ENCODE measurements around the gene ABCC1.

ABCC1 gene

DNA sequence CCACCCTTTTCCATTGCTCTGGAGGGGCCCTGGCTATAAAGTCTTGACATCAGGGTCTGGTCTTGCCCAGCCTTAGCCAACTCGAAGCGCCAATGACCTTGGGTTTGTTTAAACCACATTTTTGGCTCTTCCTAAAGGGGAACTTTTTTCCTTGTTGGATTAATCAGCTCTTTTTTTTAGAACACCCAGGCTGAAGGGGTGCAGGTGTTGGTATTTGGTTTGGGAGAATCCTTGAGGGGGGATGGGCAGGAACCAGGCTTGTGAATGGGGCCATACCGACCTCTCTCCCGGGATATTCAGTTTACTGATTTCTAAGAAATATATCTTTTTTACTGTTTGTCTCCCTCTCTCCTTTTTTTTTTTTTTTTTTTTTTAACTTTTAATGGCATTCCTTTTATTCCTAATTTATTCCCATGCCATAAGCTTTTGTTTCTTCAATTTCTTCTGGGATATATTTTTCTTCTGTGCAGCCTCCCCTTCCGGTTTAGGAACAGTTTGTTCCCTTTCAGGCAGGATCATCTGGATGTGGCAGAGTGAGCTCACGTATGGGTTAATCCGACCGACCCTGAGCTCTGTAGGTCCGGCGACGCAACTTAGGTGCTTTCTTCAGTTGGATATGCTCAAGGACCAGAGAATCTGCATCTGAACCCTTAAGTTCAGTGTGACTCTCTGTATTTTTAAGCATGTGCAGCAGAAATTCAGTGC lies 144.4 kb downstream of the ABCC1 start:
- H3K4me3 ChIP-seq (ENCODE audit: low read depth, low read length) = no peak overlapping the region
- TF ChIP-seq, protein P1, sequence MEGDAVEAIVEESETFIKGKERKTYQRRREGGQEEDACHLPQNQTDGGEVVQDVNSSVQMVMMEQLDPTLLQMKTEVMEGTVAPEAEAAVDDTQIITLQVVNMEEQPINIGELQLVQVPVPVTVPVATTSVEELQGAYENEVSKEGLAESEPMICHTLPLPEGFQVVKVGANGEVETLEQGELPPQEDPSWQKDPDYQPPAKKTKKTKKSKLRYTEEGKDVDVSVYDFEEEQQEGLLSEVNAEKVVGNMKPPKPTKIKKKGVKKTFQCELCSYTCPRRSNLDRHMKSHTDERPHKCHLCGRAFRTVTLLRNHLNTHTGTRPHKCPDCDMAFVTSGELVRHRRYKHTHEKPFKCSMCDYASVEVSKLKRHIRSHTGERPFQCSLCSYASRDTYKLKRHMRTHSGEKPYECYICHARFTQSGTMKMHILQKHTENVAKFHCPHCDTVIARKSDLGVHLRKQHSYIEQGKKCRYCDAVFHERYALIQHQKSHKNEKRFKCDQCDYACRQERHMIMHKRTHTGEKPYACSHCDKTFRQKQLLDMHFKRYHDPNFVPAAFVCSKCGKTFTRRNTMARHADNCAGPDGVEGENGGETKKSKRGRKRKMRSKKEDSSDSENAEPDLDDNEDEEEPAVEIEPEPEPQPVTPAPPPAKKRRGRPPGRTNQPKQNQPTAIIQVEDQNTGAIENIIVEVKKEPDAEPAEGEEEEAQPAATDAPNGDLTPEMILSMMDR (IDR thresholded peaks at IDR 0.05; ENCODE audit: insufficient read depth, low read depth, low read length, missing control alignments) = no peak
- no peak for DNase-seq (ENCODE audit: low read depth)

DNA sequence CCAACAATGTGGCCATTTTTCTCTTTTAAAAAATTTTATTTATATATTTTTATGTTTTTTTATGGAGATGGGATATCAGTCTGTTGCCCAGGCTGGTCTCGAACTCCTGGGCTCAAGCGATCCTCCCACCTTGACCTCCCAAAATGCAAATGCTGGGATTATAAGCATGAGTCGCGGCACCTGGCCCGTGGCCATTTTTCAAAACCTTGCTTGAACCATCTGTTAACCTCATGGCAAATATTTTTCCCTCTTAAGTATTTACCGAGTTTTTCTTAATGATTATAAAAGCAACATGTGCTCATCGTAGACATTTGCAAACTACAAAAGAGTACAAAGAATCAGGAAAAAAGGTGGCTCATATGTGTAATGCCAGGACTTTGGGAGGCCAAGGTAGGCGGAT lies 146.2 kb downstream of the ABCC1 start:
- no peak overlapping the region for H3K4me3 ChIP-seq (ENCODE audit: low read depth, low read length)
- no peak for DNase-seq (ENCODE audit: low read depth)
- TF ChIP-seq, protein P1 (IDR thresholded peaks at IDR 0.05; ENCODE audit: insufficient read depth, low read depth, low read length, missing control alignments) = no peak

DNA sequence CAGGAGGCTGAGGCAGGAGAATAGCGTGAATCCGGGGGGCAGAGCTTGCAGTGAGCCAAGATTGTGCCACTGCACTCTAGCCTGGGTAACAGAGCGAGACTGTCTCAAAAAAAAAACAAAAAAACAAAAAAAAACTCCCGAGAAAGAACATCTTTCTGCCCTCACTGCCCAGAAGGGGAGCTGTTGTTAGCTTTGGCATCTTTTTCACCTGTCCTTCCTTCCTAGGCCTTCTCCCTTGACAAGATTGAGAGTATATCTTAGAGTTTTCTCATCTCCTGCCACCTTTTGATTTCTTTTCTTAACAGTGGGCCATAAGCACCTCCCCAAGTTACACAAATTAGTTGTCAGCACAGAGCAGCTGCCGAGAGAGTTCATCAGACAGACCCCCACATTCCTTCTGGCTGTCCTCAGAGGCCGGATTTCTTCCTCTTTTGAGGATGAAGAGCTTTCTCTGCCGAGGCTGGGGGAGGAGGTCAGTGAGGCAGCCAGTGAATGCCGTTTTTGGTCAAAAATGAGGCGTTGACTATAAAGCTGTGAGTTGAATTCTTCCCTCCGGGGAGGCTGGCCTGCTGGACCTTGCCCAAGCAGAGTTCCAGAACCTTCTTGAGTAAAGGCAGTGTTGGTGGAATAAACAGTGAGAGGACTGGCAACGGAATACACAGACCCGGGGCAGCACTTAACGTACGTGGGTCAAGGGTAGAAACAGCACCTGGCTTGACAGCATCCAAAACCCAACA lies 146.9 kb downstream of the ABCC1 start:
- no peak for DNase-seq (ENCODE audit: low read depth)
- H3K4me3 ChIP-seq (ENCODE audit: low read depth, low read length) = no peak overlapping the region
- TF ChIP-seq, protein P1 (IDR thresholded peaks at IDR 0.05; ENCODE audit: insufficient read depth, low read depth, low read length, missing control alignments) = no peak

DNA sequence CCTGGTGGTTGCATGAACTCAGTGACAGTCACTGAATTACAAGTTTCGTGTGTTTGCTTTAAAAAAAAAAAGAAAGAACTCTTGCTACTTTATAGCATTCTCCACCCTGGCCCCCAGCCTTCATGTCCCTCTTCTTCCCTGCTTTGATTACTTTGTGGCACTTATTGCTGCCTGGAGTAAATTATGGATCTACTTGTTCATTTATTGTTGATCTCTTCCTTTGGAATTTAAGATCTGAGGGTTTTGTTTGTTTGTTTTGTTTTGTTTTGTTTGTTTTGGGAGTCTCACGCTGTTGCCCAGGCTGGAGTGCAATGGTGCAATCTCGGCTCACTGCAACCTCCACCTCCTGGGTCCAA lies 147.4 kb downstream of the ABCC1 start:
- DNase-seq (ENCODE audit: low read depth) = no peak
- no peak overlapping the region for H3K4me3 ChIP-seq (ENCODE audit: low read depth, low read length)
- TF ChIP-seq, protein P1 (IDR thresholded peaks at IDR 0.05; ENCODE audit: insufficient read depth, low read depth, low read length, missing control alignments) = no peak

DNA sequence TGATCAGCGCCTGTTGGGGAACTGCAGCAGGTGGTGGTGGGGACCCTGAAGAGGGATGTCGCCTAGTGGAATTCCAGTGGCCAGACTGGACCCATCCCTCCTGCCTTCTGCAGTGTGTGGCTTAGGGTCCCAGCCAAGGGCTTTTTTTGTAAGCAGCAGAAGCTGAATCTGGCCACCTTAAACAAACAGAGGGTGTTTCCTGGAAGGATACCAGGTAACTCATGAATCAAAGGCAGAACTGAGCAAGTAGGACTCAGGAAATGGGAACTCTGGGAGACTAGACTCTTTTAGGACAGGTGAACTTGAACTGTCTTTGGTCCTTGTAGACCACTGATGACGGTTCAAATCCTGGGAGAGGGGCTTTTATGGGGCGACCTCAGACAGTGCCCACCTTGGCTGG lies 149.9 kb downstream of the ABCC1 start:
- TF ChIP-seq, protein P1 (IDR thresholded peaks at IDR 0.05; ENCODE audit: insufficient read depth, low read depth, low read length, missing control alignments) = no peak
- no peak overlapping the region for H3K4me3 ChIP-seq (ENCODE audit: low read depth, low read length)
- DNase-seq (ENCODE audit: low read depth) = no peak

DNA sequence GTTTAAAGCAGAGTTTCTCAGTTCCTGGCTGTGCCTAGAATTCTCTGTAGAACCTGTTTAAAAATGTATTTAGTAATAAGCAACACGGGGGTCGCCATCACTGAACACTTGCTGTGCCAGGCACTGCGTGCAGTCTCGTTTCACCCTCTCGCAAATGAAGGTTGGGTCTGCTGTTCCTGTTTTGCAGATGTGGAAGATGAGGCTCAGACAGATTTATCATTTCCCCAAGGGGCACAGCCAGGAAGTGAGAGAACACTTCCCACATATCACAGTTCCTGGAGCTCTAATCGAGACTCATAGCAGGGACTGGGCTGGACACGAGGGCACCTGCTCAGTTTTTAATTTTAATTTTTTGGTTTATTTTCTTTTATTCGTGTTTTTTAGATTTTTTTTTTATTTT lies 151.2 kb downstream of the ABCC1 start:
- H3K4me3 ChIP-seq (ENCODE audit: low read depth, low read length) = no peak overlapping the region
- TF ChIP-seq, protein P1 (IDR thresholded peaks at IDR 0.05; ENCODE audit: insufficient read depth, low read depth, low read length, missing control alignments) = no peak
- DNase-seq (ENCODE audit: low read depth) = no peak
